Smooth muscle cell of the brain vasculature (primary cell): ENCODE data around the gene KRTAP19-8.

Experiments
- DNase-seq: peaks from one replicate; pipeline ENCODE4 v3.0.0-alpha.2; 2012; ENCODE audit warnings: low read depth, low spot score

Gene KRTAP19-8, protein sequence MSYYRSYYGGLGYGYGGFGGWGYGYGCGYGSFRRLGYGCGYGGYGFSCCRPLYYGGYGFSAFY

DNA sequence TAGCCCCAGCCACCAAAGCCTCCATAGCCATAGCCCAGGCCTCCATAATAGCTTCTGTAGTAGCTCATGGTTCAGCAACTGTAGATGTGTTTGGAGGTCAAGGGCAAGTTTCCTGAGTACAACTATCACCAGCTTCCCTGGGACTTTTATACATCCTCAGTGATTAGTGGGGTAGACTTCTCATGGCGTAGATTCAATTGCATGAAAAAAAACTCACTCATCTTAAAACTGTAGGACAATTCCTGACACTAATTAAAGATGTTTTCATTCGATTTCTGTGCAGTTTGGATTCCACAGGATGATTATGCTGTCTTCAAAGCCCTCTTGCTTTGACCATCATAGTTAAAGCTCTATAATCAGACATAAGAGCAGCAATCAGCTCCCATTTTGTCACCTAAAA is at the start of gene KRTAP19-8:
Gene KRTAP19-8, minus strand, starts transcription at position 101 of the 400 bp plus-strand sequence. Its CDS starts 33 bp downstream, at position 68.
- no peak for DNase-seq

DNA sequence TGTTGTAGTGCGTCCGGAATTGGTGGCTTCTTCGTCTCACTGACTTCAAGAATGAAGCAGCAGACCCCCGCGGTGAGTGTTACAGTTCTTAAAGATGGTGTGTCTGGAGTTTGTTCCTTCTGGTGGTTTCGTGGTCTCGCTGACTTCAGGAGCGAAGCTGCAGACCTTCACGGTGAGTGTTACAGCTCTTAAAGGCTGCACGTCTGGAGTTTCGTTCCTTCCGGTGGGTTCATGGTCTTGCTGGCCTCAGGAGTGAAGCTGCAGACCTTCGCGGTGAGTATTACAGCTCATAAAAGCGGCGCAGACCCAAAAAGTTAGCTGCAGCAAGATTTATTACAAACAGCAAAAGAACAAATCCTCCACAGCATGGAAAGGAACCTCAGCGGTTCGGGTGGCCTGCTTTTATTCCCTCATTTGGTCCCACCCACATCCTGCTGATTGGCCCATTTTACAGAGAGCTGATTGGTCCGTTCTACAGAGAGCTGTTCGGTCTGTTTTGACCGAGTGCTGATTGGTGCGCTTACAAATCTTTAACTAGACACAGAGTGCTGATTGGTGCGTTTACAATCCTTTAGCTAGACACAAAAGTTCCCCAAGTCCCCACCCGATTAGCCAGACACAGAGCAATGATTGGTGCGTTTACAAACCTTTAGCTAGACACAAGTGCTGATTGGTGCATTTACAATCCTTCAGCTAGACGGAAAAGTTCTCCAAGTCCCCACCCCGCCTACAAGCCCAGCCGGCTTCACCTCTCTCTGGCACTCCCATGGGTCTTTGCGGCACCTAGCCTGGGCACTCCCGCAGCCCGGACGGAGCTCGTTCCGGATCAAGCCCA is 49.6 kb upstream of the KRTAP19-8 start:
- no peak for DNase-seq

DNA sequence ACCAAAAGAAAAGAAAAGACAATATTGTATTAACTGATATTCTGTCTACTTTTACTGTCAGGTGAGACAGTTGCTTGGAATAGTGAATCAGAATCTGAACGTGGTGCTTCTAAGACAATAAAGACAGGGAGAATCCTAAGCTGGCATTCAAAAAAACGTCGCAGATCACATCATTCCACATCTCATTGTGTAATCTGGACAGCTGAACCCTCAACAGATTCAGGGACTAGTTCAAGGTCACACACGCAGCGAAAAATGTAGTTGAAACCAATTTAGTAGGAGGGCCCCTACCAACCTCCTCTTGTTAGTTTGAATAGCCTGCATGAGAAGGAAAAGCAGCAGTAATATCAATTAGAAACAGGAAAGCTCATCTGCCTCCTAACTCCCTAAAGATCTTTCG is 46.4 kb upstream of the KRTAP19-8 start:
- DNase-seq: no peak

DNA sequence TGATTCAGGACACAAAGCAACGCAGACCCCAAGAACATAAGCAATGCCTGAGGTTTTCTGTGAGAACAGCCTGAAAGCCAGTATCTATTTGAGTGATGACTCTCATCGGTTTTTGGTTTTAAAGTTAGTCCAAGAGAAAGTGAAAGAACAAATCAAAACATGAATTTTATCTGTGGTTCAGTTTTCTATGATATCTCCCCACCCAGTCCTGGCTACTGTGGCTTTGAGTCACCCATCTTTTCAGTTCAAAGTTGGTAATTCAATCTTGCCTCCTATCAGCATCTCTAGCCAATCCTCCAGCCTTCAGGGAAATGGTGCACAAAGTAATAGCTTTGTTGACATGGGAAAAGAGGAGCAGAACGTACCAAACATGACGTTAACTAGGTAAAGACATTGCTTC is 40.5 kb upstream of the KRTAP19-8 start:
- no peak for DNase-seq

DNA sequence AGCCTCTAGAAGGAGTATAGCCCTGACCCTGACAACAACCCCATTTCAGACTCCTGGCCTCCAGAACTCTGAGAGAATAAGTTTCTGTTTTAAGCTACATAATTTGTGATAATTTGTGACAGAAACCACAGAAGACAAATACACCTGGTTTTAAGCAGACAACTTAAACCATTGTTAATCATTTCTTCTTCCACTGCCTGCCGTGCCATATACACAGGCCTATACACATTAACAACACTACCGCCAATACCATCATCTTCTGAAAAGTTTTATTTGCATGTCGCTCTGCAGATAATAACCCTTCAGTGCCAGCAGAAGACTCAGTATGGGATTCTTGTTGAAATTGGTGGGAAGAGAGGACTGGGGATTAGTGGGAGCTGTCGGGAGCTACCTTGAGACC is 39.9 kb upstream of the KRTAP19-8 start:
- no peak for DNase-seq

DNA sequence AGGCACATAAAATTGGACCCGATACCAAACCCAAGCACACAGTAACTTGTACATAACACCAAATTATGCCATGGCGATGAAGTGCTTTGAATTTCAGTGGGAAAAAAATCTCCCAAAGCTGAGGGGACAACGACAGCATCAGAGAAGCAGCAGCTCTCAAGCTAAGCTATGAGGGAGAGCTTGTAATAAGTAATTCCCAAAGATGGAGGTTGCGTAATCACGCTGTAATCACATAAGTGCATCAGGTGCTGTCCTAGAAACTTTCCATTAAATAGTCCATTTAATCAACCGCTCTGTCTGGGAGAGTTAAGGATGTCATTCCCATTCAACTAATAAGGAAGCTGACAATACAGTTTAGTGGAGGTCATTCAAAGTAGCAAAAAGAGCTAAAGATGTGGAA is 37.6 kb upstream of the KRTAP19-8 start:
- no peak for DNase-seq

DNA sequence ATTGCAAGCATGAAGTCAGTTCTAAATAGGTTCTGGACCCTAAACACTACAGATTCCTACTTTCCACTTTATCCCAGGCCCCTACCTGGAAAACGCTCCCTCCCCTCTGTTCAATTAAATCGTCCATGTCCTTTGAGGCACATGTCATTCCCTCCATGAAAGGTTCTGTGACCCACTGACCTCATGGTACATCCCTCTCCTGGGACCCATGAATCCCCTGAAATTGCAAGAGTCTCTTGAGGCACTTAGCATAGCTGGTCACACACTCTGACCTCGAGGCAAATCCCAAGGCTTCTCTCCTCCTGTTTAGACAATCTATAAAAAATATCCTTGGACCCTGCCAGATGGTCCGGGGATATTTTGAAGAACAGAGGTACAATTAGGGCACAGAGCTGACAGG is 34.3 kb upstream of the KRTAP19-8 start:
- no peak for DNase-seq

DNA sequence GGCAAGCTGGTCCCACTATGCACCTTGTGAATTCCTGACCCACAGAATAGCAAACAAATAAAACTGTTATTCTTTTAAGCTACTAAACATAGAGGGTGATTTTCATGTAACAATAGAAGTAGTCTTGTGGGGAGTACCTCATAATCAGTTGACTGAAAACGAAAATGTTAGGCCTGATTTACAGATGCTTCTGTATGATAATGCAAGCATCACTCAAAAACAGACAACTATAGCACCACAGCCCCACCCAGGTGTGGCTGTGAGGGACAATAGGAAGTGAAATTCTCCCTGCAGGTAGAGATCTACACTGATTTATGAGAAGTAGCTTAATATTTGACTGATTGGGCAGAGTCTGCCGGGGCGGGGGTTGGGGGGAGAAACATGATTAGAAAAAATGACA is 26.5 kb upstream of the KRTAP19-8 start:
- no peak for DNase-seq

DNA sequence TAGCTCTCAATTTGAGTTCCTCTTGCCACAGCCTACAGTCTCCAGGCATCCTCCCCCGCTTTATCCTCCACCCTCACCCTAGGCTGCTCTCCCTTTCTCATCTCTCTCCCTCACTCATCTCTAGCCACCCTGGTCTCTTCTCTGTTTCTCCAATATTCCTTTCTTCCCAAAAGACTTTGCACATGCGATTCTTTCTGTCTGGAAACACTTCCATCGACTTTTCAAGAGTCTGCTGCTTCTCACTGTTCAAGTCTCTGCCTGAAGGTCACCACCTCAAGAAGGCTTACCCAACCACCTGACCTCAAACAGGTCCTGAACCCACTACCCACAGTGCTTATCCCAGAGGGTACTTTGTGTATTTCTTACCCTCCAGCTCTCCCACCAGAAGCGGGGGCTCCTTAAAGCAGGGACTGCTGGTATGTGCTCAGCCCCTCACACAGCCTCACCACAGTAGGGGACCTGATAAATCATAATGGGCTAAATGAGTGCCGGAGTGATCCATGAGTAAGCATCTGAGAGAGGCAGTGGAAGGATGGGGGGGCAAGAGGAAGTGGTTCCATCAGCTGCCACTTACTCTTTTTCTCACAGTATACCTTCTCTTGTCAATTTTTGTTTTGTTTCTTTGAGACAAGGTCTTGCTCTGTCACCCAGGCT is 14.3 kb upstream of the KRTAP19-8 start:
- no peak for DNase-seq

DNA sequence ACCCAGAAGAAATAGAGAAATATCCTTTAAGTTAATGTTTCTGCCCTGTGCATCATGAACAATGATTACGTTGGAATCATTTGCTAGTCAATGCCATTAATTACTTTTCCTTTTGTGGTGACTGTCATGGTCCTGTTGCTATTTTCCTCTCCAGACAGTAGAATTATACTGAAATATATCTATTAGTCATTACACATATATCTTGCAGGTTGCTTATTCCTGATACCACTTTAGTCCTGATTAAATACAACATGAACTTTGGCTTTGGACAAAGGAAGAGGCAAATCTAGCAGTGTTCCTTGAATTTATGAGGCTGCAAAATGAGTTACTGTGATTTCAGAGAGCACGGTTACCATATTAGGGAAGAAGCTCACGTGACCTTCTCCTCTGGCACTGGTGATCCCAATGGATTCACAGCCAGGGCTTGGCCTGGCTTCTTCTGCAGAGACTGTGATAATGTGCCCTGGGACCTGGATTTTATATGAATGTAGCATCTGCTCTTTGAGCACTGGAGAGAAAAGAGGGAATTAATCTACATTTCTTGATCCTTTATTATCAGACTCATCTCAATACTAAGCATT is 12.4 kb upstream of the KRTAP19-8 start:
- no peak for DNase-seq

DNA sequence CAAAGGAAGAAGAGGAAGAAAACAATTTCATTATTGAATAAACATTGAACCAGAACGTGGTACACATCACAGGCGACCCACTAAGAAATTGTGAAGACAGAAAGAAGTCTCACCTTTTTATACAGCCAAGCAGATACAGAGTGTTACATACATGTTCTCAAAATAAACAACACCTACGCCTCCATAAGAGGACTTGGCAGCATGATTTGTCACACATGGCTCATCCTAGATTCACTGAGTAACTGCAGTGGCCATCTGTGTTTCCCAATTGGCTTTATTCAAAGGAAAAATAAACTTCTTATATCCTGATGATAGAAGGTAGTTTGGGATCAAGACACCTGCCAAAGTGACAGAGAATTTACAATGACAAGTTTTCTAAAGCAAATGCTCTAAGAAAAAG is 7.6 kb upstream of the KRTAP19-8 start:
- no peak for DNase-seq

DNA sequence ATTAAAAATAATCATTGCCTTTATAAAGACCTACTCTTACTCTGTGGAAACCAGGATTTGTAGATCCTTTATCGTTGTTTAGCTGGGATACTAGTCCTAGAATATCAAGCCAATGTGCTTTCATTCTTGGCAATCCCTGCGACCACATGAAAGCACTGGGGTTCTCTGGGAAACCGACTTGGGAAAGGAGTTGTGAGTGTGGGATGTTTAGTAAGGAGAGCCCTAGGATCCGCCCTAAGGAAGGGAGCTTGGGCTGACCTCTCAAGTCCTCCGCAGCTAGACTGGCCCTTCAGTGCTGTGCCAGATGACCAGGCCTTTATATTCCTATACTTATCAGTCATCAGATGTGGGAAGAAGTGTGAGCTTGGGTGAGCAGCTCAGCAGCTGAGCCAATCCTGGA is 5.2 kb upstream of the KRTAP19-8 start:
- DNase-seq: no peak

DNA sequence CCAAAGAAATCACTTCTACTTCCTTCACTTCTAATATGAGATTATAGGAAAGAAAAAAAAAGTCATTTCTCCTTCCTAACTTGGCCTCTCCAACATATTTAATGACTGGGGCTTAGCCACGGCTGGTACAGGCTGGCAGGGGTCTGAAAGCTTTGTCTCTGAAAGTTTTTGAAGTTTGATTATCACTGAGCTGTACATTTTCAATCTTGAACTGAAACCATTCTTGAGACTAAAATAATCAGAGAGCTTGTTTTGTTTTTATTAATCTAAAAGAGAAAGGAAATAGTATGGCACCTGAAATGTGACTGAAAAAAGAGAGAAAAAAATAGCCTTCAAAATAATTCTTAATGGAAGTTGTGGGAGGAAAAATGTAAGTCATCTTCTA is 3.8 kb upstream of the KRTAP19-8 start:
- DNase-seq: no peak

DNA sequence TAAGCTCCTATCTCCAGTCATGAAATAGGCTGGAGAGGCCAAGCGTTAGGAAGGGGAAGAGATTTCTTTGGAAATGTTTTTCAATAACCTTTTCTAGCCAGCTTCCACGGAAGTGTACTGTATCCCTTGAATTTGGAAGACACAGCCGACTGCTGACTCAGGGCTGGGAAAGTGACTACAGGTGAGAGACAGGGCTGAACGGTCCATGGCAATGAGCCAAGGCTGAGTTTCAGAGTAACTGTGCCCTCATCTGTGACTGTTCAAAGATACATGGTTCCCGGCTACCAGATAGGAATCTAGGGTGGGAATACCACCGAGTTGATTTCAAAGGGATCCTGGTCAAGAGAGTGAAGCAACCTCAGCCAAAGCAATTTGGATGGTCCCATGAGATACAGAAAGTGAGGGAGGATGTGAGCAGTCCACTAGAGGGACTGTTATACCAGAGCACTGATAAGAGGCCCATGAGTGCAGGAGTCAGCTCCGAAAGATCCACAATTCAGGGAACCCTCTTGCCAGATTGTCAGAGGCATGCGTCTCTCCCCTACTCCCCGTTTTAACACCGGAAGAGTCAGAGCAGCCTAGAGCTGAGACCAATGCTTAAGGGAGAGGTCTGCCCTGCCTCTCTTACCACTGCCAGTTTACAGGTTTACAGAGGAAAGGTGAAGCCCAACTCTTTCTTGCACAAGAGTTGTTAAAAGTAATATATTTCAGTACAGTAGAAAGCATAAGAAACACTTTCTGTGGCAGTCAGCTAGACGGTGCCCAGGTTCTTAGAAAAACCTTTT is 3.2 kb upstream of the KRTAP19-8 start:
- DNase-seq: no peak

DNA sequence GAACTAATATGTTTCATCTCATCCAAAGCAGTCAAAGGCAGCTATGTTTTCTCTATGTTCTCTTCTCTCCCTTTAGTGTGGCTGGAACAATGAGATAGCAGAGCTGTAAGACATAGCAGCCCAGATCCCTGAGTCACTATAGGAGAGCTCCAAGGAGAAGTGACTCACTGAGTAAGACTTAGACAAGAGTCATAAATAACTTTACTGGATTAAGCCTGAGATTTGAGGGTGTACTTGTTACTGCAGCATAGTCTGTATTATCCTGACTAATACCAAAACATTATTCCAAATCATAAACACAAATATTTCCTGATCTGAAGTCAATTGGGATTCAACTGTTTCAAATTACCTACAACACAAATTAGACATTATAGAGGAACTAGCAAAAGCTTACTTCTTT is 3.9 kb downstream of the KRTAP19-8 start:
- DNase-seq: no peak

DNA sequence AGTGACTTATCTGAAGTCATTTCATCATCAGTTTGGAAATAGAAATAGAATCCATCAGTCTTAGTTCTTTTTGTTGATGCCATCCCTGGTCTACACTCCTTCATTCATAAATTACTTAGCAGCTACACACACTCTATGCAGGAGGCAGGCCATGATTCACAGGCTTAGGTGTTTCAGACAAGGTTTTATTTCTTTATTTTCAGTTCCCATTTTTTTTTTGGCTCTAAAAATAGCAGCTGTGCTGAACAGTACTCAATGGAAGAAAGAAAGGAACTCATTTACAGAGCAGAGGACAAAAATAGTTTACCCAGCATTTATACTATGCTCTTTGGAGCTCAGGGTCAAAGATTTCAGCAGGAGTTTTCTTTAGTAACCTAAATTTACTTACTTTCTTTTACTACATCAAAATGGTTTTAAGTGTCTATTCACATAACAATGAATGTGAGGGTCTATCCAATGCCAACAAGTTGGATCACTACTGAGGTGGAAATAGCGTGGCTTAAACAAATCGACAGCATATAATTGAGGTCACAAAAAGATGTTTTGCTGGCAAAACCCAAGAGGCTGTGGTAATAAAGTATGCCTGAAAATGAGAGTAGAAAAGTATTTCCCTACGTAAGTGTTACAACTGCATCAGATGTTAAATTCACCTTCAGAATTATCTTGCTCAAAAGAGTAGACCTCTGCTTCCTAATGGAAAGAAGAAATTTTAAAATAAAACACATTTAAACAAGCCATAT is 7.7 kb downstream of the KRTAP19-8 start:
- no peak for DNase-seq

DNA sequence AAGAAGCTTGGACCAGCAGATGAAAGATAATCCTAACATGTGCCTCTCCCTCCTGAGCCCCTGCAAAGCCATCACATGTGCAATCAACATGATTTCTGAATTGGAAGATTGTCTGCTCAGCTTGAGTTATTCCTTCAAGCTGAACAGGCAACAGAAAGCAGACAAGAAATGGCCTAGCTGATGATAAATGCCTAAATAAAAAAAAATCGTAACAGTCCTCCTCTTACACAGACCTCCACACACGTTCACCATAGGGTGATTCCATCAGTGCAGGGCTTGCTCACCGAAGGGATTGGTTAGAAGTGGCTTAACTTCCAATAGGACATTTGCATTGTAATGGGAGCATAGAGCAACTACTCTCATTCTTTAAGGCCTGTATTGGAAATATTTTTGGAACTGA is 14.6 kb downstream of the KRTAP19-8 start:
- DNase-seq: no peak

DNA sequence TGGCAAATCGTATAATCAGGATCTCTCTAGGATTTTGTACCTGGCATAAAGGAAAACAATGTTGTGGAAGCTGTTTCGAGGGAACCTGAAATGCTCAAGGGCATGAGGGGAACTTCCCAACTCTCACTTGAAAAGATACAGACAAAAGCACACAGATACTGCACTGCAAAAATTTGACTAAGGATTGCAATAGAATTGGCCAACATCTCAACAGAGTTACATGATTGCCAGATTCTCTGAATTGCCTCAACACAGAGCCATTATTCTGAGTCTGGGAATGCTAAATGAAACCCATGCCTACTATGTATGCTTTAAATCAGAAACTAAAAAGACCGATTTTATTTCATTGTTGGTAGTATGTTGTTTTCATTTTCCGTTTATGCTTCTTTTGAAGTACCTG is 16.0 kb downstream of the KRTAP19-8 start:
- DNase-seq: no peak

DNA sequence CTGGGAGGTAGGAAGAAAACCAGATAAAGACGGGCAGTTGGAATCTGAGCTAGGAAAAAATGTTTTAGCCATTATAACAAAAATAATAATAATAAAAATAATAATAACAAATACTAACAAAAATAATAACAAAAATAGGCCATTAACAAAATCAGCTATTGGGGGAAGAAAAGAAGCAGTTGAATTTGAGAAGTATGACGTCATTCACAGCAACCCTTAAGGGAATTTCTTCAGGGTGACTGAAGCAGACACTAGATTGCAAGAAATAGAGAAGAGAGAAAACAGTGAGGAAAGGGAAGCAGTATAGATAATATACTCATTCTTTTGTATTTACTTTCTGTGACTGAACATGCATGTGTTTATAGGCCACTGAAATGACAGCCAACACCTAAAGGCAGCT is 20.0 kb downstream of the KRTAP19-8 start:
- no peak for DNase-seq

DNA sequence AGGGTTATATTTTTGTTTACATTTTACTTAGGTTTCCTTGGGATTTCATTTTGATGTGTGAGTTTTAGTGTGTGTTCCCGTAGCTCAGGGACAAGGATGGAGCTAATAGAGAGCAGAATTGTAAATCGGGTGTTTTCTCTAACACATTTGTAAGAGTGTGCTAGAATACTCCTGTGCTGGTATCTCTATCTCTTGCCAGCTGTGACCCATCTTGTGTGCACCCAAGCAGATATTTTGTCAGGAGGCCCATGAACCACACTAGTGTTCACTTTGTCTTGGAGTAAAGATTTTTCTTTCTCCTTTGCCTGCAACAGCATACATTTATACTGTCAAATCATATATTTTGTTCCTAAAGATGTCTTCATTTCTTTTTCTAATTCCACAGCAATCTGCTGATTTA is 23.4 kb downstream of the KRTAP19-8 start:
- DNase-seq: no peak
